D721Med (cell line): ENCODE data around the gene PPP1R12C.

ENCODE experiments used
- DNase-seq: peaks from one replicate; pipeline ENCODE4 v3.0.0; 2011; ENCODE audit warnings: low spot score; ENCODE audit not compliant: insufficient read length
- FAIRE-seq: peaks from 2 replicates; lab custom pipeline; 2011; peaks lifted over from hg19 to GRCh38; lab: Jason Lieb, UNC
- TF ChIP-seq, protein P1 (sequence below): IDR thresholded peaks from 2 replicates; pipeline ENCODE4 v1.5.1; 2012; ENCODE audit warnings: mild to moderate bottlenecking, control low read depth; ENCODE audit not compliant: insufficient read depth; ENCODE audit errors: missing control alignments

PPP1R12C gene

DNA sequence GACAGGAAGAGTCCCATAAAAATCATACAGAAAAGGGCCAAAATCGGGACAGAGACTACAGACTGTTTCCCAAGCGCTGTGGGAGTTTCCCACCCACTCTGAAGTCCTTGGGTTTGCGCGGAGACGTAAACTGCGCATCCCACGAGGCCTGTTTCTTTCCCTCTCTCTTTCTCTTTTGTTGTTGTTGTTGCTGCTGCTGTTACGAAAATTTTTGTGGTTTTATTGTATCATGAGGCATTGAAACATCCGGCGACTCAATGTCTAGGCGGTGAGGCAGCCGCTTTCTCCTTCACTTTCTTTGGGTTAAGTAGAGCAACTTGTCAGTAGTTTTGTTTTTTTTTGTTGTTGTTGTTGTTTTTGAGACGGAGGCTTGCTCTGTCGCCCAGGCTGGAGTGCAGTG, 1.6 kb upstream of the PPP1R12C start:
- DNase-seq (no peak), FAIRE-seq (no peak)
- TF ChIP-seq, protein P1, sequence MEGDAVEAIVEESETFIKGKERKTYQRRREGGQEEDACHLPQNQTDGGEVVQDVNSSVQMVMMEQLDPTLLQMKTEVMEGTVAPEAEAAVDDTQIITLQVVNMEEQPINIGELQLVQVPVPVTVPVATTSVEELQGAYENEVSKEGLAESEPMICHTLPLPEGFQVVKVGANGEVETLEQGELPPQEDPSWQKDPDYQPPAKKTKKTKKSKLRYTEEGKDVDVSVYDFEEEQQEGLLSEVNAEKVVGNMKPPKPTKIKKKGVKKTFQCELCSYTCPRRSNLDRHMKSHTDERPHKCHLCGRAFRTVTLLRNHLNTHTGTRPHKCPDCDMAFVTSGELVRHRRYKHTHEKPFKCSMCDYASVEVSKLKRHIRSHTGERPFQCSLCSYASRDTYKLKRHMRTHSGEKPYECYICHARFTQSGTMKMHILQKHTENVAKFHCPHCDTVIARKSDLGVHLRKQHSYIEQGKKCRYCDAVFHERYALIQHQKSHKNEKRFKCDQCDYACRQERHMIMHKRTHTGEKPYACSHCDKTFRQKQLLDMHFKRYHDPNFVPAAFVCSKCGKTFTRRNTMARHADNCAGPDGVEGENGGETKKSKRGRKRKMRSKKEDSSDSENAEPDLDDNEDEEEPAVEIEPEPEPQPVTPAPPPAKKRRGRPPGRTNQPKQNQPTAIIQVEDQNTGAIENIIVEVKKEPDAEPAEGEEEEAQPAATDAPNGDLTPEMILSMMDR, result no peak

DNA sequence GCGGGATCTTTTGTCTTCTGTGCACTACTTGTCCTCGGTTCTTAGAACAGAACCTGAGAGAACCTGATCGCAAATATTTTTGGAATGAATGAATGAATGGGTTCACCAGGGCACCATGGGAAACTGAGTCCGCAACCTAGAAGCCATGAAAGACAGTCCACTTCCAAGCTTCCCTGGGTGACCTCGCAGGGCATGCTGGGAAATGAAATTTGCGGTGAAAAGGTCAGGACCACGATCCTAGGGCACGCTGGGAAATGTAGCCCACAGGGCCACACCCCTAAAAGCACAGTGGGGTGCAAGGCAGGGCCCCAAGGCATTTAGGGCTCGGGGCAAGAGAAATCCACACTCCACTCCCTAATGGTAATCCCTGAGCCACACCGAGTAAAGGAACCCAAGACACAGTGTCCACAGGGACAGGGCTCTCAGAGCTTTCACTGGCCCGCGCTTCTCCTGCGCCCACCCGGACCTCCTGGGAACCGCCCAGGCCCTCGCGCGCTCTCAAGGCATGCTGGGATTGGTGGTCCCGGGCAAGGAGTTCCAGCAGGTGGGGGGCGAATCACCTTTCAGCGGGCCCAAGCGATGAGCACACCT, 1.1 kb upstream of the PPP1R12C start:
- TF ChIP-seq, protein P1, result no peak
- DNase-seq (no peak), FAIRE-seq (no peak)

DNA sequence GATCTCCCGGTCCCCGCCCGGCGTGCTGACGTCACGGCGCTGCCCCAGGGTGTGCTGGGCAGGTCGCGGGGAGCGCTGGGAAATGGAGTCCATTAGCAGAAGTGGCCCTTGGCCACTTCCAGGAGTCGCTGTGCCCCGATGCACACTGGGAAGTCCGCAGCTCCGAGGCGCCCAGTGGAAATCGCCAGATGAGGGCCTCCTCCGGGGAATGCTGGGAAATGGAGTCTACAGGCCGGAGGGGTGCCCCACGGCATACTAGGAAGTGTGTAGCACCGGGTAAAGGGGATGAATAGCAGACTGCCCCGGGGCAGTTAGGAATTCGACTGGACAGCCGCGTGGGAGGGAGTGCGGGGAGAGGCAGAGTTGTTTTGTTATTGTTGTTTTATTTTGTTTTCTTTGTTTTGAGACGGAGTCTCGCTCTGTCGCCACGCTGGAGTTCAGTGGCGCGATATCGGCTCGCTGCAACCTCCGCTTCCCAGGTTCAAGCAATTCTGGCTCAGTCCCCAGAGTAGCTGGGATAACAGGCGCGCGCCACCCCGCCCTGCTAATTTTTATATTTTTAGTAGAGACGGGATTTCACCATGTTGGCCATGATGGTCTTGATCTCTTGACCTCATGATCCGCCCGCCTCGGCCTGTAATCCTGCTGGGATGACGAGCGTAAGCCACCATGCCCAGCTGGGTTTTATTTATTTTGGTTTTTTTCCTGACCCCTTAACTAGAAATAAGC, 390 bp upstream of the PPP1R12C start:
- TF ChIP-seq, protein P1, result no peak
- no peak for FAIRE-seq
- peak; percentile 97 for DNase-seq

DNA sequence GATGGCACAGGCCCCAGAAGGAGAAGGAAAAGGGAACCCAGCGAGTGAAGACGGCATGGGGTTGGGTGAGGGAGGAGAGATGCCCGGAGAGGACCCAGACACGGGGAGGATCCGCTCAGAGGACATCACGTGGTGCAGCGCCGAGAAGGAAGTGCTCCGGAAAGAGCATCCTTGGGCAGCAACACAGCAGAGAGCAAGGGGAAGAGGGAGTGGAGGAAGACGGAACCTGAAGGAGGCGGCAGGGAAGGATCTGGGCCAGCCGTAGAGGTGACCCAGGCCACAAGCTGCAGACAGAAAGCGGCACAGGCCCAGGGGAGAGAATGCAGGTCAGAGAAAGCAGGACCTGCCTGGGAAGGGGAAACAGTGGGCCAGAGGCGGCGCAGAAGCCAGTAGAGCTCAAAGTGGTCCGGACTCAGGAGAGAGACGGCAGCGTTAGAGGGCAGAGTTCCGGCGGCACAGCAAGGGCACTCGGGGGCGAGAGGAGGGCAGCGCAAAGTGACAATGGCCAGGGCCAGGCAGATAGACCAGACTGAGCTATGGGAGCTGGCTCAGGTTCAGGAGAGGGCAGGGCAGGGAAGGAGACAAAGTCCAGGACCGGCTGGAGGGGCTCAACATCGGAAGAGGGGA, 1.1 kb downstream of the PPP1R12C start:
- TF ChIP-seq, protein P1, result no peak

DNA sequence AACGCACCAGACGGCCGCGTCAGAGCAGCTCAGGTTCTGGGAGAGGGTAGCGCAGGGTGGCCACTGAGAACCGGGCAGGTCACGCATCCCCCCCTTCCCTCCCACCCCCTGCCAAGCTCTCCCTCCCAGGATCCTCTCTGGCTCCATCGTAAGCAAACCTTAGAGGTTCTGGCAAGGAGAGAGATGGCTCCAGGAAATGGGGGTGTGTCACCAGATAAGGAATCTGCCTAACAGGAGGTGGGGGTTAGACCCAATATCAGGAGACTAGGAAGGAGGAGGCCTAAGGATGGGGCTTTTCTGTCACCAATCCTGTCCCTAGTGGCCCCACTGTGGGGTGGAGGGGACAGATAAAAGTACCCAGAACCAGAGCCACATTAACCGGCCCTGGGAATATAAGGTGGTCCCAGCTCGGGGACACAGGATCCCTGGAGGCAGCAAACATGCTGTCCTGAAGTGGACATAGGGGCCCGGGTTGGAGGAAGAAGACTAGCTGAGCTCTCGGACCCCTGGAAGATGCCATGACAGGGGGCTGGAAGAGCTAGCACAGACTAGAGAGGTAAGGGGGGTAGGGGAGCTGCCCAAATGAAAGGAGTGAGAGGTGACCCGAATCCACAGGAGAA, 1.9 kb downstream of the PPP1R12C start:
- FAIRE-seq, result no peak

More for the DNA sequence above, 1.1 kb downstream of the PPP1R12C start:
- FAIRE-seq (no peak), DNase-seq (no peak)

DNA sequence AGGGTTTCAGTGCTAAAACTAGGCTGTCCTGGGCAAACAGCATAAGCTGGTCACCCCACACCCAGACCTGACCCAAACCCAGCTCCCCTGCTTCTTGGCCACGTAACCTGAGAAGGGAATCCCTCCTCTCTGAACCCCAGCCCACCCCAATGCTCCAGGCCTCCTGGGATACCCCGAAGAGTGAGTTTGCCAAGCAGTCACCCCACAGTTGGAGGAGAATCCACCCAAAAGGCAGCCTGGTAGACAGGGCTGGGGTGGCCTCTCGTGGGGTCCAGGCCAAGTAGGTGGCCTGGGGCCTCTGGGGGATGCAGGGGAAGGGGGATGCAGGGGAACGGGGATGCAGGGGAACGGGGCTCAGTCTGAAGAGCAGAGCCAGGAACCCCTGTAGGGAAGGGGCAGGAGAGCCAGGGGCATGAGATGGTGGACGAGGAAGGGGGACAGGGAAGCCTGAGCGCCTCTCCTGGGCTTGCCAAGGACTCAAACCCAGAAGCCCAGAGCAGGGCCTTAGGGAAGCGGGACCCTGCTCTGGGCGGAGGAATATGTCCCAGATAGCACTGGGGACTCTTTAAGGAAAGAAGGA, 2.8 kb downstream of the PPP1R12C start:
- DNase-seq (no peak), FAIRE-seq (no peak)
- TF ChIP-seq, protein P1, result no peak

More for the DNA sequence above, 1.9 kb downstream of the PPP1R12C start:
- DNase-seq, result no peak
- TF ChIP-seq, protein P1, result no peak
